Neural cell (in vitro differentiated cells): ENCODE results near the gene DNAAF1.

ENCODE experiments used
- EZH2 ChIP-seq: fragments of 200-600, 300-800 bp; shearing (Covaris generic), sonication (generic); IDR thresholded peaks from 2 replicates; pipeline ENCODE4 v1.6.1; 2014; ENCODE audit warnings: antibody characterized with exemption, low read length, borderline replicate concordance, mild to moderate bottlenecking; ENCODE audit not compliant: insufficient read depth, poor library complexity, severe bottlenecking
- REST ChIP-seq: IDR thresholded peaks from 2 replicates; pipeline ENCODE4 v1.6.1; 2012; ENCODE audit warnings: borderline replicate concordance
- TF ChIP-seq, protein P1 (sequence below): fragments of 450-650 bp; IDR thresholded peaks from 2 replicates; pipeline ENCODE4 v1.5.1; 2014; ENCODE audit warnings: antibody characterized with exemption, mild to moderate bottlenecking, moderate library complexity; ENCODE audit not compliant: poor library complexity, severe bottlenecking

DNA sequence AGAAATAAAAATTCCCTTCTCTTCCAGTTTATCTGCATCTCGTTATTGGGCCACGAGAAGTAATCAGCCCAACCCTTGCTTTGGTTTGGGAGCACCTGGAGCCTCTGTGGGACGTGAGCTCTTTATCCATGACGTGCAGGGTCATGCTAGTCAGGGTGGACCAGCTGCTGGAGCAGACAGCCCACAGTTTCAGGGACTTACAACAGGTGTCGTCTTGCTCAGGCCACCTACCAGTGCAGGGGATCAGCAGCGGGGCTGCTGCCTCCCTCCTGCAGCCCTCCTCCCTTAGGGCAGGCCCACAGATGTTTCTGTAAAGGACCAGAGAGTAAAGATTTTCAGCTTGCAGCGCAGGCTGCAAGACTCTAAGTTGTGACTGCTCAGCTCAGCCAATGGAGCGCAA lies 62.8 kb downstream of the DNAAF1 start:
- TF ChIP-seq EZH2, result no peak
- TF ChIP-seq, protein P1, sequence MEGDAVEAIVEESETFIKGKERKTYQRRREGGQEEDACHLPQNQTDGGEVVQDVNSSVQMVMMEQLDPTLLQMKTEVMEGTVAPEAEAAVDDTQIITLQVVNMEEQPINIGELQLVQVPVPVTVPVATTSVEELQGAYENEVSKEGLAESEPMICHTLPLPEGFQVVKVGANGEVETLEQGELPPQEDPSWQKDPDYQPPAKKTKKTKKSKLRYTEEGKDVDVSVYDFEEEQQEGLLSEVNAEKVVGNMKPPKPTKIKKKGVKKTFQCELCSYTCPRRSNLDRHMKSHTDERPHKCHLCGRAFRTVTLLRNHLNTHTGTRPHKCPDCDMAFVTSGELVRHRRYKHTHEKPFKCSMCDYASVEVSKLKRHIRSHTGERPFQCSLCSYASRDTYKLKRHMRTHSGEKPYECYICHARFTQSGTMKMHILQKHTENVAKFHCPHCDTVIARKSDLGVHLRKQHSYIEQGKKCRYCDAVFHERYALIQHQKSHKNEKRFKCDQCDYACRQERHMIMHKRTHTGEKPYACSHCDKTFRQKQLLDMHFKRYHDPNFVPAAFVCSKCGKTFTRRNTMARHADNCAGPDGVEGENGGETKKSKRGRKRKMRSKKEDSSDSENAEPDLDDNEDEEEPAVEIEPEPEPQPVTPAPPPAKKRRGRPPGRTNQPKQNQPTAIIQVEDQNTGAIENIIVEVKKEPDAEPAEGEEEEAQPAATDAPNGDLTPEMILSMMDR, result no peak
- no peak for TF ChIP-seq REST
